Neural cell (in vitro differentiated cells): Measurements from ENCODE around the gene LRRTM3. TPM values are rescaled to one million over a fixed set of nuclear protein-coding genes. Genes with fewer than 3 reads are reported as not detected.

ENCODE experiments used
- H2AFZ ChIP-seq: fragments of 200-600, 300-800 bp; sonication (generic), shearing (Covaris generic); 2 replicates; pipeline ENCODE4 v1.6.0; 2014; ENCODE audit warnings: low read depth, mild to moderate bottlenecking, antibody characterized with exemption, low read length, moderate library complexity
- H3F3A ChIP-seq: fragments of 200-600 bp; shearing (Covaris generic); 2 replicates; pipeline ENCODE4 v1.6.1; 2016; ENCODE audit warnings: mild to moderate bottlenecking, moderate library complexity, mixed read lengths, antibody characterized with exemption, low read length; ENCODE audit not compliant: insufficient read depth, poor library complexity, severe bottlenecking
- H3K27ac ChIP-seq: fragments of 200-600, 300-800 bp; sonication (generic), shearing (Covaris generic); 2 replicates; pipeline ENCODE4 v1.5.1; 2014; ENCODE audit warnings: mild to moderate bottlenecking, low read length, moderate library complexity
- H3K27me3 ChIP-seq: fragments of 300-800, 200-600 bp; sonication (generic), shearing (Covaris generic); 2 replicates; pipeline ENCODE4 v1.6.0; 2014; ENCODE audit warnings: mild to moderate bottlenecking, low read depth, low read length, moderate library complexity; ENCODE audit not compliant: insufficient read depth
- H3K36me3 ChIP-seq: fragments of 300-800, 200-600 bp; sonication (generic), shearing (Covaris generic); 2 replicates; pipeline ENCODE4 v1.5.1; 2014; ENCODE audit warnings: mild to moderate bottlenecking, antibody characterized with exemption, low read length, moderate library complexity; ENCODE audit not compliant: insufficient read depth
- H3K4me2 ChIP-seq: fragments of 300-800, 200-600 bp; sonication (generic), shearing (Covaris generic); 2 replicates; pipeline ENCODE4 v1.6.0; 2014; ENCODE audit warnings: mild to moderate bottlenecking, low read length
- H3K4me3 ChIP-seq: fragments of 300-800, 200-600 bp; sonication (generic), shearing (Covaris generic); 2 replicates; pipeline ENCODE4 v1.5.1; 2014; ENCODE audit warnings: mild to moderate bottlenecking, low read length, moderate library complexity
- H3K79me2 ChIP-seq: fragments of 200-600 bp; shearing (Covaris generic); replicated peaks from 2 replicates; pipeline ENCODE4 v1.6.0; 2014; ENCODE audit warnings: mild to moderate bottlenecking, low read length, moderate library complexity; ENCODE audit not compliant: insufficient read depth
- H3K9ac ChIP-seq: fragments of 300-800, 200-600 bp; sonication (generic), shearing (Covaris generic); 2 replicates; pipeline ENCODE4 v1.6.1; 2016; ENCODE audit warnings: mild to moderate bottlenecking, low read length, mixed read lengths
- H3K9me2 ChIP-seq: fragments of 200-600 bp; shearing (Covaris generic); 2 replicates; pipeline ENCODE4 v1.6.1; 2016; ENCODE audit warnings: mild to moderate bottlenecking, low read length, mixed read lengths; ENCODE audit not compliant: insufficient read depth
- H3K9me3 ChIP-seq: fragments of 200-600, 300-800 bp; sonication (generic), shearing (Covaris generic); 2 replicates; pipeline ENCODE4 v1.6.1; 2016; ENCODE audit warnings: mild to moderate bottlenecking, mixed run types, low read length, moderate library complexity, mixed read lengths
- H4K20me1 ChIP-seq: fragments of 200-600 bp; shearing (Covaris generic); 2 replicates; pipeline ENCODE4 v1.6.1; 2016; ENCODE audit warnings: mild to moderate bottlenecking, mixed run types; ENCODE audit not compliant: insufficient read depth
- EP300 ChIP-seq: fragments of 450-650 bp; conservative IDR thresholded peaks from 2 replicates; pipeline ENCODE4 v1.6.1; 2014; ENCODE audit warnings: antibody characterized with exemption, mild to moderate bottlenecking, moderate library complexity; ENCODE audit not compliant: poor library complexity, severe bottlenecking
- EZH2 ChIP-seq: fragments of 200-600, 300-800 bp; shearing (Covaris generic), sonication (generic); IDR thresholded peaks from 2 replicates; pipeline ENCODE4 v1.6.1; 2014; ENCODE audit warnings: antibody characterized with exemption, low read length, borderline replicate concordance, mild to moderate bottlenecking; ENCODE audit not compliant: insufficient read depth, poor library complexity, severe bottlenecking
- MXI1 ChIP-seq: fragments of 450-650 bp; conservative IDR thresholded peaks from 2 replicates; pipeline ENCODE4 v1.6.1; 2014; ENCODE audit warnings: antibody characterized with exemption, mild to moderate bottlenecking; ENCODE audit not compliant: poor library complexity, severe bottlenecking
- POLR2AphosphoS5 ChIP-seq: IDR thresholded peaks from 2 replicates; pipeline ENCODE4 v1.6.1; 2012
- RAD21 ChIP-seq: fragments of 450-650 bp; conservative IDR thresholded peaks from 2 replicates; pipeline ENCODE4 v1.6.1; 2014; ENCODE audit warnings: antibody characterized with exemption, mild to moderate bottlenecking, moderate library complexity
- SMC3 ChIP-seq: fragments of 450-650 bp; conservative IDR thresholded peaks from 2 replicates; pipeline ENCODE4 v1.6.1; 2014; ENCODE audit warnings: antibody characterized with exemption, mild to moderate bottlenecking, moderate library complexity; ENCODE audit not compliant: poor library complexity
- TAF1 ChIP-seq: IDR thresholded peaks from 2 replicates; pipeline ENCODE4 v1.6.1; 2012; ENCODE audit warnings: low read depth
- polyA plus RNA-seq: library from polyadenylated mRNA; depleted of rRNA; stranded (reverse); fragments of >200 nt; gene quantifications from 2 replicates; pipeline ENCODE4 v1.2.3, GENCODE V29; 2014
- TF ChIP-seq, protein P1 (sequence below): fragments of 450-650 bp; IDR thresholded peaks from 2 replicates; pipeline ENCODE4 v1.5.1; 2014; ENCODE audit warnings: antibody characterized with exemption, mild to moderate bottlenecking, moderate library complexity; ENCODE audit not compliant: poor library complexity, severe bottlenecking
- TF ChIP-seq, protein P2 (sequence below): IDR thresholded peaks from 2 replicates; pipeline ENCODE4 v1.6.1; 2012; ENCODE audit warnings: borderline replicate concordance

LRRTM3 gene
- polyA plus RNA-seq, 1 donor from 2014 or later = 3.2 TPM

DNA sequence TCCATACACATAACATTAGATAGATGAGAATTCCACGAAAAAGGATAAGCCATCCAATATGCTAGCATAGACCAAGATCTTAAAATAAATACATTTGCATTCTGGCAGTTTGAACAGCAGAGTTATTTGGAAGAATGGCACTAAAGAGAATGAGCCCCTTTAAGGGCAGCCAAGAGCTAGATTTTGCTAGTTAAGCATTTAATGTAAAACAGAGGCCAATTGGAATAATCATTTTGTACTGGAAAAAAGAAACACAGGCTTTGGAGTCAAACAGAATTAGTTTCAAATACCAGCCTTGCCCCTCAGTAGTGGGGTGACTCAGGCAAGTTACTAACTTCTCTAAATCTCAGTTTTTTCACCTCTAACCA is 56.2 kb downstream of the LRRTM3 start:
- TF ChIP-seq EZH2 = no peak
- TF ChIP-seq POLR2AphosphoS5 = no peak
- no peak for TF ChIP-seq TAF1
- TF ChIP-seq EP300 = no peak
- TF ChIP-seq, protein P1, sequence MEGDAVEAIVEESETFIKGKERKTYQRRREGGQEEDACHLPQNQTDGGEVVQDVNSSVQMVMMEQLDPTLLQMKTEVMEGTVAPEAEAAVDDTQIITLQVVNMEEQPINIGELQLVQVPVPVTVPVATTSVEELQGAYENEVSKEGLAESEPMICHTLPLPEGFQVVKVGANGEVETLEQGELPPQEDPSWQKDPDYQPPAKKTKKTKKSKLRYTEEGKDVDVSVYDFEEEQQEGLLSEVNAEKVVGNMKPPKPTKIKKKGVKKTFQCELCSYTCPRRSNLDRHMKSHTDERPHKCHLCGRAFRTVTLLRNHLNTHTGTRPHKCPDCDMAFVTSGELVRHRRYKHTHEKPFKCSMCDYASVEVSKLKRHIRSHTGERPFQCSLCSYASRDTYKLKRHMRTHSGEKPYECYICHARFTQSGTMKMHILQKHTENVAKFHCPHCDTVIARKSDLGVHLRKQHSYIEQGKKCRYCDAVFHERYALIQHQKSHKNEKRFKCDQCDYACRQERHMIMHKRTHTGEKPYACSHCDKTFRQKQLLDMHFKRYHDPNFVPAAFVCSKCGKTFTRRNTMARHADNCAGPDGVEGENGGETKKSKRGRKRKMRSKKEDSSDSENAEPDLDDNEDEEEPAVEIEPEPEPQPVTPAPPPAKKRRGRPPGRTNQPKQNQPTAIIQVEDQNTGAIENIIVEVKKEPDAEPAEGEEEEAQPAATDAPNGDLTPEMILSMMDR = no peak
- no peak for TF ChIP-seq SMC3
- TF ChIP-seq, protein P2, sequence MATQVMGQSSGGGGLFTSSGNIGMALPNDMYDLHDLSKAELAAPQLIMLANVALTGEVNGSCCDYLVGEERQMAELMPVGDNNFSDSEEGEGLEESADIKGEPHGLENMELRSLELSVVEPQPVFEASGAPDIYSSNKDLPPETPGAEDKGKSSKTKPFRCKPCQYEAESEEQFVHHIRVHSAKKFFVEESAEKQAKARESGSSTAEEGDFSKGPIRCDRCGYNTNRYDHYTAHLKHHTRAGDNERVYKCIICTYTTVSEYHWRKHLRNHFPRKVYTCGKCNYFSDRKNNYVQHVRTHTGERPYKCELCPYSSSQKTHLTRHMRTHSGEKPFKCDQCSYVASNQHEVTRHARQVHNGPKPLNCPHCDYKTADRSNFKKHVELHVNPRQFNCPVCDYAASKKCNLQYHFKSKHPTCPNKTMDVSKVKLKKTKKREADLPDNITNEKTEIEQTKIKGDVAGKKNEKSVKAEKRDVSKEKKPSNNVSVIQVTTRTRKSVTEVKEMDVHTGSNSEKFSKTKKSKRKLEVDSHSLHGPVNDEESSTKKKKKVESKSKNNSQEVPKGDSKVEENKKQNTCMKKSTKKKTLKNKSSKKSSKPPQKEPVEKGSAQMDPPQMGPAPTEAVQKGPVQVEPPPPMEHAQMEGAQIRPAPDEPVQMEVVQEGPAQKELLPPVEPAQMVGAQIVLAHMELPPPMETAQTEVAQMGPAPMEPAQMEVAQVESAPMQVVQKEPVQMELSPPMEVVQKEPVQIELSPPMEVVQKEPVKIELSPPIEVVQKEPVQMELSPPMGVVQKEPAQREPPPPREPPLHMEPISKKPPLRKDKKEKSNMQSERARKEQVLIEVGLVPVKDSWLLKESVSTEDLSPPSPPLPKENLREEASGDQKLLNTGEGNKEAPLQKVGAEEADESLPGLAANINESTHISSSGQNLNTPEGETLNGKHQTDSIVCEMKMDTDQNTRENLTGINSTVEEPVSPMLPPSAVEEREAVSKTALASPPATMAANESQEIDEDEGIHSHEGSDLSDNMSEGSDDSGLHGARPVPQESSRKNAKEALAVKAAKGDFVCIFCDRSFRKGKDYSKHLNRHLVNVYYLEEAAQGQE = no peak
- no peak for TF ChIP-seq RAD21
- TF ChIP-seq MXI1 = no peak
- Histone ChIP-seq H3K79me2 (no peaks in the 10 kb centered on the region), H3K36me3 (no peaks in the 10 kb centered on the region), H2AFZ (no peak overlapping the region), H4K20me1 (no peaks in the 10 kb centered on the region), H3K9ac (no peak overlapping the region), H3F3A (no peaks in the 10 kb centered on the region), H3K4me3 (no peak overlapping the region), H3K27ac (no peak overlapping the region), H3K9me2 (no peaks in the 10 kb centered on the region), H3K27me3 (no peaks in the 10 kb centered on the region), H3K4me2 (no peak overlapping the region), H3K9me3 (no peaks in the 10 kb centered on the region)

DNA sequence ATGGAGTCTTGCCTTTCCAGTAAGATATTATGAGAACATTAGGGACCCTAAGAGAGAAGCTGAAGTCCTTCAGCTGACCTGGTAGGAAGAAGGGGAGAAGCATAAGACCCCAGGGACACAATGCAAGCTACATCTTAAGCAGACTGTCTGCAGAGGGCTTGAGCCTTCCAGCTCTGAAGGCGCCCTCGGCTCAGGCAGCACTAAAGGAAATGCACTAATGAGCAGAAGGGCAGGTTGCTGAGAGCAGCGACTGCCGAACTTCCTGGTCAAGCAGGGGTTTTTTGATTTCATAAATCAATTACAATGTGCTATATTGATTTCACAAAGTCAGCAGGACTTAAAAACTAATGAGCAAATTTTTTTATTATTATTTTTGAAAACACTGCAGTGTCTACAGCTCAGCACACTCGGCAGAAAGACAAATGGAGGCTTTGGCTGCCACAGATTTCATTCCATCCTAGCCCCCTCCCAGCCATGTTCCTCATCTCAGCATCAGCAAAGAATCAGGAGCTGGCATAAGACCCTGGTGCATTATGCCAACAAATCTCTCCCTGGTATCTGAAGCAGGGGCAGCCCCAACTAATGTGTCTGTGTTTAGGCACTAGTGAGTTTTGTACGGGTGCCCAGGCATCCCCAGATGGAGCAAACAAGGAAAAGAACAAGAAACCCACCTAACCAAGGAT is 57.1 kb downstream of the LRRTM3 start:
- no peak overlapping the region for H3K4me3 ChIP-seq

More for the DNA sequence above, 57.1 kb downstream of the LRRTM3 start:
- H3F3A ChIP-seq = no peaks in the 10 kb centered on the region
- no peaks in the 10 kb centered on the region for H3K36me3 ChIP-seq
- H3K4me2 ChIP-seq = no peak overlapping the region
- no peaks in the 10 kb centered on the region for H3K9me3 ChIP-seq
- no peaks in the 10 kb centered on the region for H3K79me2 ChIP-seq
- TF ChIP-seq, protein P1 = no peak
- no peak for TF ChIP-seq RAD21
- TF ChIP-seq, protein P2 = no peak
- no peak for TF ChIP-seq POLR2AphosphoS5
- TF ChIP-seq SMC3 = no peak
- TF ChIP-seq TAF1 = no peak
- no peak for TF ChIP-seq MXI1
- TF ChIP-seq EZH2 = no peak
- no peak for TF ChIP-seq EP300
- no peak overlapping the region for H2AFZ ChIP-seq
- no peaks in the 10 kb centered on the region for H3K27me3 ChIP-seq
- no peaks in the 10 kb centered on the region for H3K9me2 ChIP-seq
- H4K20me1 ChIP-seq = no peaks in the 10 kb centered on the region
- H3K9ac ChIP-seq = no peak overlapping the region
- H3K27ac ChIP-seq = no peak overlapping the region
